Psoas muscle (tissue), 8 donors: ENCODE results near the gene DRD1. TPM values are rescaled to one million over a fixed set of nuclear protein-coding genes. Genes with fewer than 3 reads are reported as not detected.

Experiments used
- ATAC-seq, 4 donors: fragments of 200-7000 bp; cut with Tn5 transposase; one replicate each; pipeline ENCODE4 v1.9.1; 2020; ENCODE audit warnings: moderate library complexity in 3 of 4, mild to moderate bottlenecking in 2 of 4
- DNase-seq, 2 donors: peaks; one replicate each; pipeline ENCODE4 v3.0.0-alpha.2; 2020
- H3K27ac ChIP-seq: fragments of 200-600 bp; one replicate; pipeline ENCODE4 v1.8.0; 2022
- H3K27me3 ChIP-seq, 3 donors: fragments of 200-600 bp in 1 of 3; one replicate each; pipeline versions ENCODE4 v1.6.1 to v1.8.0; 2013 to 2022; ENCODE audit warnings: low read length in 2 of 3, mild to moderate bottlenecking in 2 of 3, moderate library complexity in 1 of 3; ENCODE audit not compliant: insufficient read depth in 3 of 3
- H3K36me3 ChIP-seq, 2 donors: fragments of 200-600 bp in 1 of 2; one replicate each; pipeline versions ENCODE4 v1.6.1 to v1.8.0; 2013 to 2022; ENCODE audit warnings: low read depth in 1 of 2, mild to moderate bottlenecking in 1 of 2, moderate library complexity in 1 of 2; ENCODE audit not compliant: insufficient read depth in 1 of 2
- H3K4me1 ChIP-seq: fragments of 200-600 bp; one replicate; pipeline ENCODE4 v1.8.0; 2022
- H3K4me3 ChIP-seq: fragments of 200-600 bp; one replicate; pipeline ENCODE4 v1.8.0; 2022; ENCODE audit warnings: mild to moderate bottlenecking
- H3K9me3 ChIP-seq: fragments of 200-600 bp; one replicate; pipeline ENCODE4 v1.8.0; 2022
- CTCF ChIP-seq: fragments of 200-600 bp; IDR thresholded peaks from one replicate; pipeline ENCODE4 v1.8.0; 2022; ENCODE audit warnings: antibody characterized with exemption
- WGBS, 3 donors: extraction: QIAGEN DNeasy Blood & Tissue Kit; methylation state at CpG; one replicate each; pipeline versions ENCODE4 v1.1.6 to v1.1.7; 2013; 5-methylcytosine and 5-hydroxymethylcytosine counted together
- intact Hi-C, 2 donors: fragments of 100-400 bp; cut with DNase I; formaldehyde crosslinking; loops; one replicate each; pipeline versions ENCODE4 v1.11.0 to v1.14.2; 2022
- polyA plus RNA-seq, 3 donors: library from polyadenylated mRNA; stranded (reverse); fragments of 200-250 nt; gene quantifications; one replicate each; pipeline ENCODE4 v1.2.3, GENCODE V29; 2013
- total RNA-seq, 4 donors: library from RNA; stranded (reverse); fragmentation: NEBNext Ultra II Directional in 2 of 4; extraction: Animal tissue kit (Norgen Biotek cat#: 25700) in 2 of 4; gene quantifications; one replicate each; pipeline versions ENCODE4 v1.2.1 to v1.2.4, GENCODE V29; 2021 to 2023
- donor health status: healthy with polysubstance abuse.
- donor health status: DM: no; HTN: no; CAD: no; lungs with moderate emphysema.
- donor health status: Bipolar disorder and iron deficiency.
- donor health status: healthy.
- donor health status: DM: yes; HTN: yes; CAD: no.
- donor health status: DM: no; HTN: no; CAD: no.
- donor health status: DM: no; HTN: no; CAD: no.
- donor health status: DM: yes; HTN: yes; CAD: no.

Gene DRD1
- total and polyA plus RNA-seq, 7 donors: 0.01 to 0.06 TPM; not detected in 5

- TF ChIP-seq CTCF: no peak
- DNase-seq (no peak), ATAC-seq (no peak)
- 20 to 24% (median 21%) methylated on average over 37 of the region's 37 CpGs for WGBS, 3 donors
- Histone ChIP-seq H3K9me3 (no peaks in the 10 kb centered on the region), H3K27ac (no peak overlapping the region), H3K27me3 (peaks cover 0 to 59% (median 4%) of the 10 kb centered on the region in 3 donors), H3K36me3 (no peaks in the 10 kb centered on the region), H3K4me1 (peaks cover 3% of the 10 kb centered on the region), H3K4me3 (peak overlapping the region; percentile 54)
- intact Hi-C loops: loop anchor here (5.0 kb wide), 1 partner anchor 493 kb away; no protein-coding TSS in a partner anchor
Measured at GRCh38 chr5:175444905-175445456, 999 bp upstream of the DRD1 start.

GRCh38 chr5:175443514-175444059 lies 395 bp downstream of the DRD1 start:
- WGBS, 3 donors: 3 to 4% (median 3%) methylated on average over 28 to 29 of the region's 29 CpGs
- no peak for TF ChIP-seq CTCF
- Histone ChIP-seq H3K27me3 (peaks cover 0 to 51% (median 4%) of the 10 kb centered on the region in 3 donors), H3K9me3 (no peaks in the 10 kb centered on the region), H3K4me3 (peak overlapping the region; percentile 54), H3K36me3 (no peaks in the 10 kb centered on the region), H3K27ac (no peak overlapping the region), H3K4me1 (peaks cover 3% of the 10 kb centered on the region)
- intact Hi-C loops: loop anchor here in 1 of 2 donors (5.0 kb wide), 1 partner anchor 491 kb away; no protein-coding TSS in a partner anchor
- peak in 1 of 4 donors; percentile 22 for ATAC-seq
- no peak for DNase-seq

- intact Hi-C loops: no loop called here
- no peaks in the 10 kb centered on the region for H3K9me3 ChIP-seq
- no peak overlapping the region for H3K4me3 ChIP-seq
- H3K4me1 ChIP-seq: no peaks in the 10 kb centered on the region
- WGBS, 3 donors: 75 to 79% (median 78%) methylated on average over 3 of the region's 3 CpGs
- ATAC-seq: no peak
- H3K27me3 ChIP-seq: peaks cover 3 to 12% (median 4%) of the 10 kb centered on the region in 3 donors
- H3K27ac ChIP-seq: no peak overlapping the region
- DNase-seq: no peak
- no peak for TF ChIP-seq CTCF
- no peaks in the 10 kb centered on the region for H3K36me3 ChIP-seq
Measured at GRCh38 chr5:175438234-175438857, 5.6 kb downstream of the DRD1 start.

GRCh38 chr5:175436359-175436758 lies 7.6 kb downstream of the DRD1 start:
- TF ChIP-seq CTCF: no peak
- WGBS, 3 donors: 65 to 68% (median 66%) methylated on average over 8 of the region's 8 CpGs
- Histone ChIP-seq H3K27me3 (peaks cover 0 to 3% (median 0%) of the 10 kb centered on the region in 3 donors), H3K36me3 (no peaks in the 10 kb centered on the region), H3K27ac (no peak overlapping the region), H3K4me1 (no peaks in the 10 kb centered on the region), H3K4me3 (no peak overlapping the region), H3K9me3 (no peaks in the 10 kb centered on the region)
- ATAC-seq: no peak
- intact Hi-C loops: no loop called here
- DNase-seq: no peak
